SK-N-SH treated with all-trans-retinoic acid at 6 μM for 48 hours (cell line): ENCODE measurements around the gene WASF3.

Experiments used
- ARNTL ChIP-seq: fragments of 450-650 bp; formaldehyde crosslinking; IDR thresholded peaks from 2 replicates; pipeline ENCODE4 v1.5.0; 2020; ENCODE audit warnings: low read depth, mild to moderate bottlenecking, moderate library complexity, borderline replicate concordance
- CSDC2 ChIP-seq: fragments of 250-450 bp; sonication (Bioruptor Pico); IDR thresholded peaks from 2 replicates; pipeline ENCODE4 v1.5.0; 2020; ENCODE audit warnings: mild to moderate bottlenecking, moderate library complexity
- OSR1 ChIP-seq: fragments of 250-450 bp; sonication (Bioruptor Pico); IDR thresholded peaks from 2 replicates; pipeline ENCODE4 v1.8.0; 2022; ENCODE audit warnings: moderate library complexity, mild to moderate bottlenecking, inconsistent platforms
- RARB ChIP-seq: fragments of 250-450 bp; sonication (Bioruptor Pico); IDR thresholded peaks from 2 replicates; pipeline ENCODE4 v1.8.0; 2021; ENCODE audit warnings: mild to moderate bottlenecking, moderate library complexity
- SNAI2 ChIP-seq: fragments of 250-450 bp; sonication (Bioruptor Pico); IDR thresholded peaks from 2 replicates; pipeline ENCODE4 v1.5.0; 2020; ENCODE audit warnings: mild to moderate bottlenecking, moderate library complexity
- ZFP30 ChIP-seq: fragments of 450-650 bp; formaldehyde crosslinking; IDR thresholded peaks from 2 replicates; pipeline ENCODE4 v1.5.0; 2022; ENCODE audit warnings: mild to moderate bottlenecking, moderate library complexity
- ZNF70 ChIP-seq: fragments of 450-650 bp; formaldehyde crosslinking; IDR thresholded peaks from 2 replicates; pipeline ENCODE4 v1.5.0; 2020; ENCODE audit warnings: mild to moderate bottlenecking, moderate library complexity
- TF ChIP-seq, protein P1 (sequence below): fragments of 250-450 bp; sonication (Bioruptor Pico); IDR thresholded peaks from 2 replicates; pipeline ENCODE4 v1.8.0; 2020; ENCODE audit warnings: mild to moderate bottlenecking, moderate library complexity, borderline replicate concordance
- TF ChIP-seq, protein P2 (sequence below): fragments of 250-450 bp; sonication (Bioruptor Pico); IDR thresholded peaks from 2 replicates; pipeline ENCODE4 v1.5.1; 2021; ENCODE audit warnings: mild to moderate bottlenecking, moderate library complexity
- TF ChIP-seq, protein P3 (sequence below): fragments of 250-450 bp; sonication (Bioruptor Pico); IDR thresholded peaks from 2 replicates; pipeline ENCODE4 v1.8.0; 2021; ENCODE audit warnings: low read depth, mild to moderate bottlenecking, moderate library complexity, borderline replicate concordance
- TF ChIP-seq, protein P4 (sequence below): fragments of 250-450 bp; sonication (Bioruptor Pico); IDR thresholded peaks from 2 replicates; pipeline ENCODE4 v1.5.1; 2020; ENCODE audit warnings: low read depth, mild to moderate bottlenecking, moderate library complexity
- TF ChIP-seq, protein P5 (sequence below): fragments of 250-450 bp; sonication (Bioruptor Pico); IDR thresholded peaks from 2 replicates; pipeline ENCODE4 v1.5.0; 2020; ENCODE audit warnings: mild to moderate bottlenecking, moderate library complexity

DNA sequence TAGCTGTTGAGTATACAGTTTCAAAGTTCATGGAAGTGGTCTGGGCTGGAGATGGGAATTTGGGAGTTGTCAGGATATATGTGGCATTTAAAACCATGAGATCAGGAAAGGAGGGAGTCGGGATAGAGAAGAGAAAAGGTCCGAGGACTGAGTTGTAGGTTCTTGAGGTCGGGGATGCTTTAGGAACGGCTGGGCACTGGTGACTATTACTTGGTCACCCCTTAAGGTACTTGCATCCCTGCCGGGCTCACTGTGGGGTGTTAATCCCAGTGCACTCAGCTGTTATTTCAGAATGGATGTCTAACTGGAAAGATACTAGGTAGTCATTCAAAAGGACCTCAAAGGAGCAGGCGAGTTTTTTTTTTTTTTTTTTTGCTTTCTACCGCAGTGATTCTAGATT is 34.2 kb downstream of the WASF3 start:
- no peak for TF ChIP-seq ARNTL
- TF ChIP-seq, protein P1, sequence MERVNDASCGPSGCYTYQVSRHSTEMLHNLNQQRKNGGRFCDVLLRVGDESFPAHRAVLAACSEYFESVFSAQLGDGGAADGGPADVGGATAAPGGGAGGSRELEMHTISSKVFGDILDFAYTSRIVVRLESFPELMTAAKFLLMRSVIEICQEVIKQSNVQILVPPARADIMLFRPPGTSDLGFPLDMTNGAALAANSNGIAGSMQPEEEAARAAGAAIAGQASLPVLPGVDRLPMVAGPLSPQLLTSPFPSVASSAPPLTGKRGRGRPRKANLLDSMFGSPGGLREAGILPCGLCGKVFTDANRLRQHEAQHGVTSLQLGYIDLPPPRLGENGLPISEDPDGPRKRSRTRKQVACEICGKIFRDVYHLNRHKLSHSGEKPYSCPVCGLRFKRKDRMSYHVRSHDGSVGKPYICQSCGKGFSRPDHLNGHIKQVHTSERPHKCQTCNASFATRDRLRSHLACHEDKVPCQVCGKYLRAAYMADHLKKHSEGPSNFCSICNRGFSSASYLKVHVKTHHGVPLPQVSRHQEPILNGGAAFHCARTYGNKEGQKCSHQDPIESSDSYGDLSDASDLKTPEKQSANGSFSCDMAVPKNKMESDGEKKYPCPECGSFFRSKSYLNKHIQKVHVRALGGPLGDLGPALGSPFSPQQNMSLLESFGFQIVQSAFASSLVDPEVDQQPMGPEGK (CRISPR knock-in tag), result no peak
- TF ChIP-seq SNAI2 (CRISPR knock-in tag), result no peak
- TF ChIP-seq OSR1 (CRISPR knock-in tag), result no peak
- TF ChIP-seq, protein P2, sequence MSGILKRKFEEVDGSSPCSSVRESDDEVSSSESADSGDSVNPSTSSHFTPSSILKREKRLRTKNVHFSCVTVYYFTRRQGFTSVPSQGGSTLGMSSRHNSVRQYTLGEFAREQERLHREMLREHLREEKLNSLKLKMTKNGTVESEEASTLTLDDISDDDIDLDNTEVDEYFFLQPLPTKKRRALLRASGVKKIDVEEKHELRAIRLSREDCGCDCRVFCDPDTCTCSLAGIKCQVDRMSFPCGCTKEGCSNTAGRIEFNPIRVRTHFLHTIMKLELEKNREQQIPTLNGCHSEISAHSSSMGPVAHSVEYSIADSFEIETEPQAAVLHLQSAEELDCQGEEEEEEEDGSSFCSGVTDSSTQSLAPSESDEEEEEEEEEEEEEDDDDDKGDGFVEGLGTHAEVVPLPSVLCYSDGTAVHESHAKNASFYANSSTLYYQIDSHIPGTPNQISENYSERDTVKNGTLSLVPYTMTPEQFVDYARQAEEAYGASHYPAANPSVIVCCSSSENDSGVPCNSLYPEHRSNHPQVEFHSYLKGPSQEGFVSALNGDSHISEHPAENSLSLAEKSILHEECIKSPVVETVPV (CRISPR knock-in tag), result no peak
- TF ChIP-seq, protein P3, sequence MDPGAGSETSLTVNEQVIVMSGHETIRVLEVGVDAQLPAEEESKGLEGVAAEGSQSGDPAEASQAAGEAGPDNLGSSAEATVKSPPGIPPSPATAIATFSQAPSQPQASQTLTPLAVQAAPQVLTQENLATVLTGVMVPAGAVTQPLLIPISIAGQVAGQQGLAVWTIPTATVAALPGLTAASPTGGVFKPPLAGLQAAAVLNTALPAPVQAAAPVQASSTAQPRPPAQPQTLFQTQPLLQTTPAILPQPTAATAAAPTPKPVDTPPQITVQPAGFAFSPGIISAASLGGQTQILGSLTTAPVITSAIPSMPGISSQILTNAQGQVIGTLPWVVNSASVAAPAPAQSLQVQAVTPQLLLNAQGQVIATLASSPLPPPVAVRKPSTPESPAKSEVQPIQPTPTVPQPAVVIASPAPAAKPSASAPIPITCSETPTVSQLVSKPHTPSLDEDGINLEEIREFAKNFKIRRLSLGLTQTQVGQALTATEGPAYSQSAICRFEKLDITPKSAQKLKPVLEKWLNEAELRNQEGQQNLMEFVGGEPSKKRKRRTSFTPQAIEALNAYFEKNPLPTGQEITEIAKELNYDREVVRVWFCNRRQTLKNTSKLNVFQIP (CRISPR knock-in tag), result no peak
- no peak for TF ChIP-seq CSDC2 (CRISPR knock-in tag)
- no peak for TF ChIP-seq RARB (CRISPR knock-in tag)
- TF ChIP-seq, protein P4, sequence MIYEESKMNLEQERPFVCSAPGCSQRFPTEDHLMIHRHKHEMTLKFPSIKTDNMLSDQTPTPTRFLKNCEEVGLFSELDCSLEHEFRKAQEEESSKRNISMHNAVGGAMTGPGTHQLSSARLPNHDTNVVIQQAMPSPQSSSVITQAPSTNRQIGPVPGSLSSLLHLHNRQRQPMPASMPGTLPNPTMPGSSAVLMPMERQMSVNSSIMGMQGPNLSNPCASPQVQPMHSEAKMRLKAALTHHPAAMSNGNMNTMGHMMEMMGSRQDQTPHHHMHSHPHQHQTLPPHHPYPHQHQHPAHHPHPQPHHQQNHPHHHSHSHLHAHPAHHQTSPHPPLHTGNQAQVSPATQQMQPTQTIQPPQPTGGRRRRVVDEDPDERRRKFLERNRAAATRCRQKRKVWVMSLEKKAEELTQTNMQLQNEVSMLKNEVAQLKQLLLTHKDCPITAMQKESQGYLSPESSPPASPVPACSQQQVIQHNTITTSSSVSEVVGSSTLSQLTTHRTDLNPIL, result no peak
- TF ChIP-seq ZFP30 (CRISPR knock-in tag), result no peak
- TF ChIP-seq, protein P5, sequence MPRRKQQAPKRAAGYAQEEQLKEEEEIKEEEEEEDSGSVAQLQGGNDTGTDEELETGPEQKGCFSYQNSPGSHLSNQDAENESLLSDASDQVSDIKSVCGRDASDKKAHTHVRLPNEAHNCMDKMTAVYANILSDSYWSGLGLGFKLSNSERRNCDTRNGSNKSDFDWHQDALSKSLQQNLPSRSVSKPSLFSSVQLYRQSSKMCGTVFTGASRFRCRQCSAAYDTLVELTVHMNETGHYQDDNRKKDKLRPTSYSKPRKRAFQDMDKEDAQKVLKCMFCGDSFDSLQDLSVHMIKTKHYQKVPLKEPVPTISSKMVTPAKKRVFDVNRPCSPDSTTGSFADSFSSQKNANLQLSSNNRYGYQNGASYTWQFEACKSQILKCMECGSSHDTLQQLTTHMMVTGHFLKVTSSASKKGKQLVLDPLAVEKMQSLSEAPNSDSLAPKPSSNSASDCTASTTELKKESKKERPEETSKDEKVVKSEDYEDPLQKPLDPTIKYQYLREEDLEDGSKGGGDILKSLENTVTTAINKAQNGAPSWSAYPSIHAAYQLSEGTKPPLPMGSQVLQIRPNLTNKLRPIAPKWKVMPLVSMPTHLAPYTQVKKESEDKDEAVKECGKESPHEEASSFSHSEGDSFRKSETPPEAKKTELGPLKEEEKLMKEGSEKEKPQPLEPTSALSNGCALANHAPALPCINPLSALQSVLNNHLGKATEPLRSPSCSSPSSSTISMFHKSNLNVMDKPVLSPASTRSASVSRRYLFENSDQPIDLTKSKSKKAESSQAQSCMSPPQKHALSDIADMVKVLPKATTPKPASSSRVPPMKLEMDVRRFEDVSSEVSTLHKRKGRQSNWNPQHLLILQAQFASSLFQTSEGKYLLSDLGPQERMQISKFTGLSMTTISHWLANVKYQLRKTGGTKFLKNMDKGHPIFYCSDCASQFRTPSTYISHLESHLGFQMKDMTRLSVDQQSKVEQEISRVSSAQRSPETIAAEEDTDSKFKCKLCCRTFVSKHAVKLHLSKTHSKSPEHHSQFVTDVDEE (CRISPR knock-in tag), result no peak
- TF ChIP-seq ZNF70 (CRISPR knock-in tag), result no peak
